GM13977 (cell line): ENCODE measurements around the gene GSE1.

Experiments
- DNase-seq: peaks from one replicate; pipeline ENCODE4 v3.0.0; 2012; ENCODE audit warnings: low spot score
- in situ Hi-C: fragments of 300-500 bp; cut with MboI; formaldehyde crosslinking; loops from one replicate; pipeline ENCODE4 v1.12.0; 2022; ENCODE audit warnings: low sequenced_read_pairs, low pct_unique_long_range_greater_than_20kb, mixed read lengths, inconsistent platforms; ENCODE audit not compliant: unreplicated experiment
- TF ChIP-seq, protein P1 (sequence below): IDR thresholded peaks from 2 replicates; pipeline ENCODE4 v1.5.1; 2012; ENCODE audit warnings: mild to moderate bottlenecking, control low read depth; ENCODE audit not compliant: insufficient read depth; ENCODE audit errors: extremely low read depth, missing control alignments

Gene GSE1

DNA sequence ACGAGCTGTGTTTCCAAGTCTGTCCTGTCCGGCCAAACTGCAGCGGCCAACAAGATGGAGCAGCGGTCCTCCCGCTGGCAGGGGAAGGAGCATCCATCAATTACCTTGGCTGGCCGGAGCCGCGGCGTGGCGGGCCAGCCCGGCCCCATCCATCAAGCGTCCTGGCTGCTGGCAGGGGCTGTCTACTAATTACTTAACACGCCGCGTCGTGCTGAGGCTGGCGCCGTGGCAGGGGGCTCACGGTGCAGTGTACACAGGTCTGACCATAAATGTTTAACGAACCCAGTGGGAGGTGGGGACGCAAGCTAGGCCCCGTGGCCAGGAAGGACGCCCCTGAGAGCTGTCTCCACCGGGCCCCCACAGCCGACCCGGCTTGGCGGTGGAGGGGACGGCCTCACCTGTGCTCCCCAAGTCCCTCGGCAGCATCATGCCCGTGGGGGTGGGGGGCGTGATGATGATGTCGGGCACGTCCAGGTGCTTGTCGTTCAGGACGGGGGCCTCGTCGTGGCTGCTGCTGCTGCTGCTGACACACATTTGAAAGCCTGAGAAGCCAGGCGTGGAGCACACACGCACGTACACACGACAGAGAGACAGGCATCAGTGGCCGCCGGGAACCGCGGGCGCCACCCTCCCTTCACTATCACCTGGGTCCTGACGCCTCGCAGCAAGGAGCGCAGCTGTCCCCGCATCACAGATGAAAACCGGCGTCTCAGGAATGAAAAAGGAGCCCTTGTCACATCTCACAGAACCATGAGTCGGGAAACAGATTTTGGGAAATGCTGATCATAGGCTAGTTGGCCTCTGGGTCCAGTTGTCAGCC lies 96.9 kb downstream of the GSE1 start:
- in situ Hi-C loops = no loop called here
- TF ChIP-seq, protein P1, sequence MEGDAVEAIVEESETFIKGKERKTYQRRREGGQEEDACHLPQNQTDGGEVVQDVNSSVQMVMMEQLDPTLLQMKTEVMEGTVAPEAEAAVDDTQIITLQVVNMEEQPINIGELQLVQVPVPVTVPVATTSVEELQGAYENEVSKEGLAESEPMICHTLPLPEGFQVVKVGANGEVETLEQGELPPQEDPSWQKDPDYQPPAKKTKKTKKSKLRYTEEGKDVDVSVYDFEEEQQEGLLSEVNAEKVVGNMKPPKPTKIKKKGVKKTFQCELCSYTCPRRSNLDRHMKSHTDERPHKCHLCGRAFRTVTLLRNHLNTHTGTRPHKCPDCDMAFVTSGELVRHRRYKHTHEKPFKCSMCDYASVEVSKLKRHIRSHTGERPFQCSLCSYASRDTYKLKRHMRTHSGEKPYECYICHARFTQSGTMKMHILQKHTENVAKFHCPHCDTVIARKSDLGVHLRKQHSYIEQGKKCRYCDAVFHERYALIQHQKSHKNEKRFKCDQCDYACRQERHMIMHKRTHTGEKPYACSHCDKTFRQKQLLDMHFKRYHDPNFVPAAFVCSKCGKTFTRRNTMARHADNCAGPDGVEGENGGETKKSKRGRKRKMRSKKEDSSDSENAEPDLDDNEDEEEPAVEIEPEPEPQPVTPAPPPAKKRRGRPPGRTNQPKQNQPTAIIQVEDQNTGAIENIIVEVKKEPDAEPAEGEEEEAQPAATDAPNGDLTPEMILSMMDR = no peak
- no peak for DNase-seq

DNA sequence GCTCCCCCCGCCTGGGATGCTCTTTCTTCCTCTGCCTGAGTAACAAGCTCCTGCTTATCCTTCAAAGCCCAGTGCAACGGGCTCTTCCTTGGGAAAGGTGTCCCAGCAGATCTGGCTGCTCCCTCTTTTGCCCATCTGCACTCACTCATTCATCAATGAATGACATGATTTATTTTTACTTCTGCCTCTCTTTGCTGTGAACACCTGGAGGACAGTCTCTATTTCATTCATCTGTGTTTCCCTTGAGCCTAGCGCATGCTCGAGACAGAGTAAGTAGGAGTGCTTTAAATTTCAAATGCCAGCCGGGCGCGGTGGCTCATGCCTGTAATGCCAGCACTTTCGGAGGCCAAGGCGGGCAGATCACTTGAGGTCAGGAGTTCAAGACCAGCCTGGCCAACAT lies 97.6 kb downstream of the GSE1 start:
- in situ Hi-C loops = no loop called here
- TF ChIP-seq, protein P1 = no peak
- DNase-seq = no peak

DNA sequence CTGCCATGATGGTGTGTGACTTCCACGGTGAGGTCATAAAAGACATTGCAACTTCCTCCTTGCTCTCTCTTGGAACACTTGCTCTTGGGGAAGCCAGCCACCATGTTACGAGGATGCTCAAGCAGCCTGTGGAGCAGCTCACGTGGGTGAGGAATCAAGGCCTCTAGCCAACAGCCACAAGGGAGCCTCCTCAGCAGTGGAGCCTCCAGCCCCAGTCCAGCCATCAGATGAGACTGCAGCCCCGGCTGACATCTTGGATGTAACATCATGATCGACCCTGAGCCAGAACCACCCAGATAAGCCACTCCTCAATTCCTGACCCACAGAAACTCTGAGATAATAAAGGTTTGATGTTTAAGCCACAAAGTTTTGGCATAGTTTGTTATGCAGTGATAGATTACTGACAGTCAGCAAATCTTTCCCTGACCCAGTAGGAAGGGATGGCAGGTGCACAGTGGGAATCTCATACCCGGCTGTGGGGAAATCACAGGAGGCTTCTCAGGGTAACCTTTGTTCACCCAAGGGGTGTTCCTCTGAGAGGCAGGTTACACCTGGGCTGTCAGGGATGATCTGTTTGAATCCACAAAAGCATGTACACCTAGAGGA lies 99.0 kb downstream of the GSE1 start:
- no peak for DNase-seq
- in situ Hi-C loops = no loop called here
- TF ChIP-seq, protein P1 = no peak

DNA sequence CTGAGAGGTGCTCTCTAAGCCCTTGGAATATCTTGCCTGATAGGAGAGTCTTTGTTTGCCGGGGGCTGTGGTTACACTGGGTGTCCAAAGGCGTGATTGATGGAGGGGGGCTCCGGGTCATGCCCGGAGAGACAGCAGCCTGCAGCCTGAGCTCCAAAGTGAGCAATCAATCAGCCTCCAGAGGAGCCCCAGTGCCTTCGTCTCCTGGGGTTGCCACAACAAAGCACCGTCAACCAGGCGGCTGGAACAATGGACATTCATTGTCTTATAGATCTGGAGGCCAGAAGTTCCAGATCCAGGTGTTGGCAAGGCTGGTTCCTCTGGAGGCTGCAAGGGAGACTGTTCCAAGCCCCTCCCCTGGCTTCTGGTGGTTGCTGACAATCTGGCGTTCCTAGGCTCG lies 99.7 kb downstream of the GSE1 start:
- in situ Hi-C loops = no loop called here
- TF ChIP-seq, protein P1 = no peak
- no peak for DNase-seq

DNA sequence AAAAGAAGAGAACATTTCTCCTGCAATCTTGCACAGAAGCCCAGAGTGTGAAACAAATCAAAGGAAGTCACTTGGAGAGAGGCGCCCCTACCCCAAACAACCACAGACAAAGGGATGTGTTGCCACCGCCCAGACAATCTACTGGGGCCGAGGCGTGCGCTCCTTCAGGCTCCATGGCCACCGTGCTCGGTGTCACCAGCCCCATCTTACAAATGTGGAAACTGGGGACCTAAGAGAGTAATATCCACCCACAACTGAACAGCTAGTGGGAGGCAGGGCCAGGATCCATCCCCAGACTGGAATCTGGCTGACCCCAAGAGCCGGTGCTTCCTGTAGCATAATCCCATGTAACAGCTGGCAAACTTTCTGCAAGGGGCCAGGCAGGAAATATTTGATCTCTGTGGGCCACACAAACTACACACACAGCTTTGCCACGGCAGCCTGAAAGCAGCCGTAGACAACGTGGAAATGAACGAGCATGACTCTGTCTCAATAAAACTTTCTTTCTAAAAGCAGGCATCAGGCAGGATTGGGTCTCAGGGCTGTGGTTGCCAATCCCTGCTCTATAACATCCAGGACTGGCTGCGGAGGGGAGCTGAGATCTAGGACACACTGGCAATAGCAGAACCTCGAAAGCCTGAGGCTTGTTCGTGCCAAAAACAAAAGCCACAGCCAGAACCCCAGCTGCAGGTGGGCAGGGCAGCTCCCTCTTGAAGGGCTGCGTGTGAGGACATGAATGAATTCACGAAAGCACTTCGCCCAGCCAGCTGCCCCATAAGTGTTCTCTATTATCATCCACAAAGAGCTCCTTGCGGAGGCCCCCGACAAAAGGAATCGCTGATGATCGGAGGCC lies 102.3 kb downstream of the GSE1 start:
- TF ChIP-seq, protein P1 = no peak
- DNase-seq = no peak
- in situ Hi-C loops = no loop called here

DNA sequence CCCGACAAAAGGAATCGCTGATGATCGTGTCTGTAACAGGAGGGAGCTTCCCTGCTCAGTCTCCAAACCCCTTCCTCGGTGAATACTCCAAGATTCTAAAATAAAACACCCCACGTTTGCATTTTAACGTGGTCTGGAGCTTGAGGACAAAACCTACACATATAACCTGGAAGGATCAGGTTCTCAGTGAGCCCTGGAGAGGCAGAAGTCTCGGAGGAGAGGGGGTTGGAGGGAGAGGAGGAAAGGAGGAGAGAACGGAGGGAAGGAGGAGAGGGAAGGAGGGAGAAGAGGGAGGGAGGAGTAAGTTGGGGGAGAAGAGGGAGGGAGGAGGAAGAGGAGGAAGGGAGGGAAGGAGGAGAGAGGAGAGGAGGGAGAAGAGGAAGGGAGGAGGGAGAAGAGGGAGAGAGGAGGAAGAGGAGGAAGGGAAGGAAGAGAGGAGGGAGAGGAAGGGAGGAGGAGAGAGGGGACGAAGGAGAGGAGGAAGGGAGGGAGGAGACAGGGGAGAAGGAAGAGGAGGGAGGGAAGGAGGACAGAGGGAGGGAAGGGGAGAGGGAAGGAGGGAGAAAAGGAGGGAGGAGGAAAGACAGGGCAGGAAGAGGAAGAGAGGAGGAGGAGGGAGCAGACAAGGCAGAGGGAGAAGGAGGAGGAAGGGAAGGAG lies 103.0 kb downstream of the GSE1 start:
- TF ChIP-seq, protein P1 = no peak
- in situ Hi-C loops = no loop called here
- no peak for DNase-seq
